EH (cell line): Measurements from ENCODE around the gene PHF21B.
A peak's percentile ranks its signal among the peaks of the same experiment; 100 is the strongest.
"Not testable (repeated sequence)": the region's sequence is repeated elsewhere in the genome, so short reads cannot be mapped to it uniquely, and the experiment has no call there.

Experiments used
- DNase-seq: peaks from one replicate; pipeline ENCODE4 v3.0.0-alpha.2; 2015; ENCODE audit warnings: low read depth

The PHF21B gene

DNA sequence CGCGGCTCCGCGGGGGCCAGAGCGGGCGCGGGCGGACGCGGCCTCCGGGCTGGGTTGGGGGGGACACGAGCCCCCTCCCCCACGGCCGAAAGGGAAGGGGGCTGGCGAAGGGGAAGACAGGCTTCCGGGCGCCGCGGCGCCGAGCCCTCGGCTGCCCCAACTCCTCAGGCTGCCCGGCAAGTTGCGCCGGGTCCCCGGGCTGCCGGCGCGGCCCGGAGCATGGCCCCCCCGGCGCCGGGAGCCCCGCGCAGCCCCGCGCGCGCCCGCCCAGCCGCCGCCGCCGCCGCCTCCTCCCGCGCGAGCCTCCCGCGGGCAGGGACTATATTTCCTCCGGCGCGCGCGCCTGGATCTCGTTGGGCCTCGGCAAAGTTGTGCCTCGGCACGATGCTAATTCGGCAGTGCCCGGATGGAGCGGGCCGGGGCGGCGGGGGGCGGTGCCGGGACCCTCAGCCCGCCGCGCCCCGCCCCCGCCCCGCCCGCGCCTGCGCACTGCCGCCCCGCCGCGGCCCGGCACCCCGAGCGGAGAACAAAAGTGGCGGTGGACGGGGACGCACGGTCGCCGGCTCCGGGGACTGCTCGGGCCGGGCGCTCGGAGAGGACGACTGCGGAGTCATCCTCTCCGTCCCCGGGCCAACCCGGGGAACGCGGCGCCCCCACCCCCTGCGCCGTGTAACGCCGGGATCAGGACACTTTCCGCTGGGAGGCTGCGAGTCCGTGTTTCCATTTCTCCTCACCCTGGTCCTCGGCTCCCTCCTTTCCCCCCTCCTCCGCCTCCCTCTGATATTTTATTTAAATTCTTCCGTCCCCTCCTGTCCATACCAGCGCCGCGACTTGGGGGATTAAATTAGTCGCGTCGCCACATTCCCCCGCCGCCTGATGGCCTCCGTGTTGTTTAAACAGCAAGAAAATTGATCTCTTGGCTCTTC lies at the start of gene PHF21B:
PHF21B (minus strand) TSS at position 400 of the 926 bp plus-strand sequence. CDS start 456 bp downstream, outside the sequence.
- peak; percentile 33 for DNase-seq

GRCh38 chr22:45059296-45059695 lies 49.5 kb upstream of the PHF21B start:
- DNase-seq, result no peak

GRCh38 chr22:45058622-45058912 lies 48.8 kb upstream of the PHF21B start:
- no peak for DNase-seq

- no peak for DNase-seq
Measured at GRCh38 chr22:45055936-45056335, 46.1 kb upstream of the PHF21B start.

DNA sequence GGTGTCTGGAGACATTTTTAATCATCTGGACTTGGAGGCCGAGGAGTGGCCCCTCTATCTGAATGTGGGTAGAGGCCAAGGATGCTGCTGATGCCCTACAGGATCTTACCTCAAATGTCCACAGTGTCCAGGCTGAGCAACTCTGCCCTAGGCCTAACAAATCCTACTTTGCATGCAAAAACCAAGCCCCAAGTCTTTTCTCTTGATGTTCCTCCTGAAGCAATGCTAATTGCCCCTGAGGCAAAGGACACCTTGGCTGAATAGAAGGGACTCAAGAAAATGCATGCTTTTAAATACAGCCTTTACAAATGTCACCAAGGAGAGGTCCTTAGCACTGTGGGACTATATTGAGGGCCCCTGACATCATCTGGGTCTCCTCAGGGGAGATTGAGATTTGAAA lies 43.8 kb upstream of the PHF21B start:
- DNase-seq, result no peak

DNA sequence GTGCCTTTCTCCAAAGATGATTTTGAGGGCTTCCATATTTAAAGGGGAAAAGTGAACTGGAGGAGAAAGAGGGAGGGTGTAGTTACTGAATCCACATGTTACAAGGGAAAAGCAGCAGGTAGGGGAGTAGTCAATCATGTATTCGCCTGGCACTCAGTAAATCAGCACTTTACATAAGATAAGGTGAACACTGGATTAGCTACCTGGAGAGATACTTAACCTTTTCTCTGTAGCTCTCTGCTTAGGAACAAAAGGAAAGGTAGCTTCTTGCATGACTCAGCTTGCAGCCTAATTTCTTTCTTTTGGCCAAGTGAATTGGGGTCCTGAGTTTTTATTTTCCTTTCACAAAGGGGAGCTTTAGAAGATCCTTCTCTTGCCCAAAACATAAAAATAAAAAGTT lies 43.3 kb upstream of the PHF21B start:
- DNase-seq, result no peak

DNA sequence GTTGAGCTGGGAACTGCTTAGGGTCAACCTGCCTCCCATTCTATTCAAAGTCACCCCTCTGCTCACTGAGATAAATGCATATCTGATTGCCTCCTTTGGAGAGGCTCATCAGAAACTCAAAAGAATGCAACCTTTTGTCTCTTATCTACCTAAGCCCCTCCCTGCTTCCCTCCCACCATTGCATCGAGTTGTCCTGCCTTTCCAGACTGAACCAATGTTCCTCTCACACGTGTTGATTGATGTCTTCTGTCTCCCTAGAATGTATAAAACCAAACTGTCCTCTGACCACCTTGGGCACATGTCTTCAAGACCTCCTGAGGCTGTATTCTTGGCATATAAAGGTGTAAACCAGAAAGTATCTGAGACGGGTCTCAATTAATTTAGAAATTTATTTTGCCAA lies 42.9 kb upstream of the PHF21B start:
- not testable (repeated sequence) for DNase-seq

DNA sequence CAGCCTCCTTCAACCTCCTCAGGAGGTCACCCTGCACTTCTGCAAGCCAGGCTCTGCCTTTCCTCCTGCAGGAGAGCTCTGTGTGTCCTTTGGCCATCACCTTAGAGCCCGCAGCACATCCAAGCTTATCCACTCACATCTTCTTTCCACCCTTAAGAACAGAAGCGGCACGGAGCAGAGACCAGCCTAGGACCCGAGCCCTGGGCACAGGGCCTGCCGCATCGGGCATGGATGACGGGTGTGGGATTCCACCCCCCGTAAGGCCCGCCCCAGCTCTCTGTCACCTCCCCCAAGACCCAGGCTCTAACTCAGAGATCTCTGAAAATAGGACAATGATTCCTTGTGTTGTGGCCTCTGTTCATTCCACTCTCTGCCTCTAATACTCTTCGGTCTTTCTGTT lies 42.1 kb upstream of the PHF21B start:
- DNase-seq, result no peak

- no peak for DNase-seq
Measured at GRCh38 chr22:45051419-45051818, 41.6 kb upstream of the PHF21B start.

GRCh38 chr22:45047260-45047659 lies 37.5 kb upstream of the PHF21B start:
- DNase-seq, result no peak

DNA sequence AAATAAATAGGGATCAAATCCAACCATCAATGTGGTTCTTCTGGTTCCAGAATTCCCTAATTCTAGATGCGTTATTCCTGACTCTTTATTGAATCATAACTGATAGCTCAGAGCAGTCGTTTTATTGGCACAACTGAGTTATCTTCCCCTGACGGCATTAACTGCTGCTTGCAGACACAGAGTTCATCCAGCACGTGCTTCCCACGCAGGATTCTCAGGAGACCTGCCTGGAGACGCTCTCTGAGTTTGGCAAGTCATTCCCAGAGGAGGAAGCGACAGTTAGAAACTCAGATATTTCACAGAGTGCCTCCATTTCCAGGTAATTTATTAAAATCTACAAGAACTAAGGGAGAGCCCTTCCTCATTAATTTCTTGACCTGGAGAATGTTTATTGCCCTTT lies 35.4 kb upstream of the PHF21B start:
- DNase-seq, result no peak

GRCh38 chr22:45042263-45042662 lies 32.5 kb upstream of the PHF21B start:
- DNase-seq, result no peak

DNA sequence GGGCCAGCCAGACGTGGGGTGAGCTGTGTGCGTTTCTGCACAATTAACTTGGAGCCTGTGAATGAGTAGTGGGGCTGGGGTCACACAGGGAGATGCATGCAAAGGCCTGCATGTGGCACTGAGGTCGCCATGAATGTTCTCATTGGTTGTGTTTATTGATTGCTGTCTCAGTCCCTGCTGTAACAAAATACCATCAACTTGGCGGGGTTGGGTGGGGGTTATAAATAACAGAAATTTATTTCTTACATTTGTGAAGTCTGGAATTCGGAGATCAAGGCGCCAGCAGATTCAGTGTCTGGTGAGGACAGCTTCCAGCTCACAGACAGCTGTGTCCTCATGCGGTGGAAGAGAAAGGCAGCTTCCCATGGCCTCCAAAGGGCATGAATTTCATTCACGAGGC lies 29.3 kb upstream of the PHF21B start:
- DNase-seq, result no peak

- DNase-seq, result peak; percentile 41
Measured at GRCh38 chr22:45036154-45036553, 26.3 kb upstream of the PHF21B start.

DNA sequence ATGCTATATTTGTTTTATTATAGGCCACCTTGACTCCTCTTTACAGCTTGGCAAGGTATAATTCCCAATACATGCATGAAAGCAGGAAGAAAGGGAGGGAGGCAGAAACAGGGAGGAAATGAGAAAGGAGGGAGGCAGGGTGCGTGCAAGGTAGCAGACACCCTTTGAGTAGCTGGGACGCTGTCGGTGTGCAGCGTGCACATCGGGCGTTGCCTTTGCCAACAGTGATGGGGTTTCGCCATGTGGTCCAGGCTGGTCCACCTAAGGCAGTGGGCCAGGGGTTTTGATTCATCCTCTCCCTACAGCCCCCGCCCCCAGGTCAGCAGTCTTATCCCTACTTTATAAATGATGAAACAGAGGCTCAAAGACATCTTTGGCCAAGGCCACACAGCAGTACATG lies 25.0 kb upstream of the PHF21B start:
- no peak for DNase-seq

- no peak for DNase-seq
Measured at GRCh38 chr22:45034156-45034555, 24.4 kb upstream of the PHF21B start.

DNA sequence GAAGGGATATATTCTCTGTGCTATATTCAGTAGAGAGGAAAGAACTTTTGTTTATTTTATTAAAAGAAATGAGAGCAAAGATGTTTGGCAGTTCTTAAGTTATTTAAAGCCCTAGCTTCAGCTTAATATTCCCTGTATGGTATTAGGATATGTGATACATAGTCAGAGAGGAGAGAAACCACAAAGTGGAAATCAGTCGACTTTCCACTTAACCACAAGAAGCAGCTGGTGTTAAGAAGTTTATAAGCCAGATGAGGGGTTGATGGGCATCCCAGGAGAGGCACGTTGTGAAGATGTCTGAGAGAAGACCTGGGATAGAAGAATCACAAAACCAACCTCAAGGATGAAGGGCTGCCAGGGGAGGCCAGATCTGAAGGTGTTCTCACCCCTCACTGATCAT lies 23.3 kb upstream of the PHF21B start:
- DNase-seq, result no peak

DNA sequence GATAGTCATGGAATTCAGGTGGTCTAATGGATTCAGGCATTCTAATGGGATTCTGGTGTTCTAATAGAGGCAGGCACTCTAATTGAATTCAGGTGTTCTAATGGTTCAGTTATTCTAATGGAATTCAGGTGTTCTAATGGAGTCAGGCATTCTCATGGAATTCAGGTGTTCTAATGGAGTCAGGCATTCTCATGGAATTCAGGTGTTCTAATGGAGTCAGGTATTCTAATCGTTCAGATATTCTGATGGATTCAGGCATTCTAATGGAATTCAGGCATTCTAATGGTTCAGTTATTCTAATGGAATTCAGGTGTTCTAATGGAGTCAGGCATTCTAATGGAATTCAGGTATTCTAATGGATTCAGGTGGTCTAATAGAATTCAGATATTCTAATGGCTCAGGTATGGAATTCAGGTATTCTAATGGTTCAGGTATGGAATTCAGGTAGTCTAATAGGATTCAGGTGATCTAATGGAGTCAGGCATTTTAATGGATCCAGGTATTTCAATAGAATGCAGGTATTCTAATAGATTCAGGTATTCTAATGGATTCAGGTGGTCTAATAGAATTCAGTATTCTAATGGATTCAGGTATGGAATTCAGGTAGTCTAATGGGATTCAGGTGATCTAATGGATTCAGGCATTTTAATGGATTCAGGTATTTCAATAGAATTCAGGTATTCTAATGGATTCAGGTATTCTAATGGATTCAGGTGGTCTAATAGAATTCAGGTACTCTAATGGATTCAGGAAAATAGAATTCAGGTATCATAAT lies 22.0 kb upstream of the PHF21B start:
- no peak for DNase-seq

DNA sequence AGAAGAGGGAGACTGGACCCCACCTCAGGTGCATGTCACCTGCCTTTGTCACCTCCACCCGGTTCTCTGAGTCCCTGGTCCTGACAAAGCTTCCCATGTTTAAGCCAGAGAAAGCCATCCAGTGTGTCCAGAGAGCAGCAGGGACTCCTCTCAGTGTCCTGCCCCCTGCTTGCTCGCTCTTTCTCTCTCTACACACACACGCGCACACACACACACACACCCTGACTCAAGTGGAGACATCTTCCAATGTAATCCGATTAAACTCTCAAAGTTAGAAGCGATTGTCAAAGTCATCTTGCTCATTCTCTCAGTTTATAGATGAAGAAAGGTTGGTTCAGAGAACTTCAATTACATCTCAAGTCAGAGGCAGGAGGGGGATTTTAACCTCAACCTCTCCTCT lies 19.7 kb upstream of the PHF21B start:
- DNase-seq, result no peak

GRCh38 chr22:45026511-45026910 lies 16.7 kb upstream of the PHF21B start:
- no peak for DNase-seq

DNA sequence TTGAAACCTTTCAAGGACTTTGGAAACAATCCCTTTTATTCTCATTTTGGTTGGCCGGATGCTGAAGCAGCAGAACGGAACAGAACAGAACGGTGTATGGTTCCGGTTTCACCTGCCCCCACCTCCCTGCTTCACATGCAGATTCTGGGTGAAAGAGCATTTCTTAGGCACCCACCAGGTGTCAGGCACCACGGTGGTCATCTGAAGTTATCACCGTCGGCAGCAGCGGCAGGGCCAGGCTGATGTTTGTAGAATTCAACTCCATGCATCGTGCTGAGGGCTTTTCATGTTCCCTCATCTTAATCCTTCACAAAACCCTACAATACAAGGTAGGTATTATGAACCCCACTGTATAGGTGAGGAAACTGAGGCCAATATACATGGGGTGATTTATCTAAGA lies 13.6 kb upstream of the PHF21B start:
- DNase-seq, result no peak

DNA sequence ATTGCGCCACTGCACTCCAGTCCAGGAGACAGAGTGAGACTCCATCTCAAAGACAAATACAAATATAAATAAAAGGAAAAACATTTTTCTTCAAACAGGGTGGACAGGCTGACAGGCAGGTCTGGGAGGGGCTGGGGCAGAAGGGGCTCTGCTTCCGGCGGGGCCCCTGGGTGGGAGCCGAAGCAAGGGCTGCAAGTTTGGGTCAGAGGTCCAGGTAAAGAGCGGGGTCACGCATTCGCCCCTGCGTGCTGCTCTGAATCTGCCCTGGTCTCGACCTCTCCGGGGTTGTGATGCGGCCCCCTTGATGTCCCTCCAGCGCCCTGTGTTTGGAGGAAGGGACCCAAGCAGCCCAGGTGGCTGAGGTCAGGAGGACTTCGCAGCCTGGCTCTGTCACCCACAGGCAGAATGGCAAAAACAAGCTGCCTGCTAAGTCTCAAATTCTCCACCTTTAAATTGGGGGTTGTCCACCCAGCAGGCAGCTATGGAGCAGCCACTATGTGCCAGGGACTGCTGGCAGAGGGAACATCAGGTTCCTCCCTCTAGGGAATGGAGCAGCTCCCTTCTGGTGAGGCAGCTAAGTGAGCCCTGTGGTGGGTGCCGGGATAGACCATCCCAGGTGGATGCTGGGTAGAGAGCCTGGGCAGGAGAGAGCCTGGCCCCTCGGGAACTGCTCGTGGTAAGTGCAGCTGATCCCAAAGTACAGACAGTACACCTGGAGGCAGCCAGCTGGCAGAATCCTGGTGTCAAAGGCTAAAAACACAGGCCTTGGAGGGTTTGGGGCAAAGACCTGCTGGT lies 10.3 kb upstream of the PHF21B start:
- no peak for DNase-seq

- no peak for DNase-seq
Measured at GRCh38 chr22:45014654-45015053, 4.8 kb upstream of the PHF21B start.
